HUES48 (cell line): ENCODE data around the gene RAMP1.

ENCODE experiments used
- H3K27ac ChIP-seq: one replicate; pipeline ENCODE4 v1.7.0; 2013; ENCODE audit warnings: low read depth, low read length, inconsistent platforms
- H3K27me3 ChIP-seq: 2 replicates; pipeline ENCODE4 v1.6.1; 2013; ENCODE audit warnings: mild to moderate bottlenecking, low read length; ENCODE audit not compliant: control insufficient read depth, insufficient read depth
- H3K36me3 ChIP-seq: 2 replicates; pipeline ENCODE4 v1.6.1; 2013; ENCODE audit warnings: low read length; ENCODE audit not compliant: control insufficient read depth, insufficient read depth
- H3K4me1 ChIP-seq: 2 replicates; pipeline ENCODE4 v1.6.1; 2013; ENCODE audit warnings: mild to moderate bottlenecking, low read length; ENCODE audit not compliant: control insufficient read depth, insufficient read depth
- H3K4me3 ChIP-seq: 2 replicates; pipeline ENCODE4 v1.5.1; 2013; ENCODE audit warnings: mild to moderate bottlenecking, low read depth, low read length
- H3K9ac ChIP-seq: 2 replicates; pipeline ENCODE4 v1.6.1; 2013; ENCODE audit warnings: mild to moderate bottlenecking, low read depth, low read length, moderate library complexity
- H3K9me3 ChIP-seq: 2 replicates; pipeline ENCODE4 v1.6.1; 2013; ENCODE audit warnings: low read length; ENCODE audit not compliant: control insufficient read depth, insufficient read depth

RAMP1 gene

DNA sequence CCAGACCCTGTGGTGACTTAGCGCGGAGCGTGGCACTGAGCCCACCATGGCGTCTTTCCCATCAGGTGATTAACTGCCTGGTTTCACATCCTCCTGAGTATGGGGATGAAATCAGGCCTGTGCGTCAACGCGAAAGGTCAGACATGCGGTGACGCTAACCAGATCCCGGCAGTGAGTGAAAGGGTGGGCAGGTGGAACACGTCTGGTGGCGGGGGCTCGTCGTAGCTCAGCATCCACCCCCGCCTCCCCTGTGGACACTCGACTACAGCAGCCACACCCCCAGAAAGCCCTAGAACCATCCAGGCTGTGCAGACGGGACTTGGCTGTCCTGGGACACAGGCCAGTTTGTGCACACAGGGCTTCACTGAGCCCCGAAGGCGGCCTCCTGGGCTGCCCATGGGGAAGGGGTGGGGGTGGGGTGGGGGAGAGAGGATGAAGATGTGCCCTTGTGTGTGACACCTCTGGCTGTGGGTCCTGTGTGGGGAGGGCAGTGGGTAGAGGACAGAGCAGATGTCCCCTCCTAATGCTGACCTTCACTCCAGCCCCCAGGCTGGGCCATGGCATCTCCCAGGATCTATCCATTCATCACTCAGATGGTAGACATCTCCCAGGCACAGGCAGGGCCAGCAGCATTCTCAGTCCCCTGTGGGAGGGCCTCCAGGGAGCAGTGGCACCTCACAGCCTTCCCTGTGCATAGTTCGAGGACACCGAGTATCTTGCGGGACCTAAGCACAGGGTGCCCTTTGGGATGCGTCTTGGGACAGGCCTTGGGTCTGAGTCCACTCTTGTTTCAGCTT lies 27.5 kb downstream of the RAMP1 start:
- Histone ChIP-seq H3K36me3 (no peaks in the 10 kb centered on the region), H3K27ac (no peak overlapping the region), H3K9ac (no peak overlapping the region), H3K9me3 (no peaks in the 10 kb centered on the region), H3K27me3 (no peaks in the 10 kb centered on the region), H3K4me1 (no peaks in the 10 kb centered on the region), H3K4me3 (no peak overlapping the region)

DNA sequence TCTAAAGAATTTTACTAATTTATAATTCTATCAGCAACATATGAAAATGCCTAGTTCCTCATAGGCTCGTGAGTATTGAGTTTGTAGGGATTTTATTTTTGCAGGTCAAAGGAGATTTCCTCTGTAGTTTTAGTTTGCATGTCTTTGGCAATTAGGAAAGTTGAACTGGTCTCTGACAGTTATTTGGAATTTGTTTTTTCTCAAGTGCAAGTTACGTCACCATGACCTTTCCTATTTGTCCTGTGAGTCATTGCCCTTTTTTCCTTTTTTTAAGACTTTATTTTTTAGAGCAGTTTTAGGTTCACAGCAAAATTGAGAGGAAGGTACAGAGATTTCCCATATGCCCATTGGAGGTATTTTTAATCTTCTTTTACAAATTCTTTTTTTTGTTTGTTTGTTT lies 29.0 kb downstream of the RAMP1 start:
- Histone ChIP-seq H3K27me3 (no peaks in the 10 kb centered on the region), H3K9ac (no peak overlapping the region), H3K4me3 (no peak overlapping the region), H3K9me3 (no peaks in the 10 kb centered on the region), H3K4me1 (no peaks in the 10 kb centered on the region), H3K27ac (no peak overlapping the region), H3K36me3 (no peaks in the 10 kb centered on the region)

DNA sequence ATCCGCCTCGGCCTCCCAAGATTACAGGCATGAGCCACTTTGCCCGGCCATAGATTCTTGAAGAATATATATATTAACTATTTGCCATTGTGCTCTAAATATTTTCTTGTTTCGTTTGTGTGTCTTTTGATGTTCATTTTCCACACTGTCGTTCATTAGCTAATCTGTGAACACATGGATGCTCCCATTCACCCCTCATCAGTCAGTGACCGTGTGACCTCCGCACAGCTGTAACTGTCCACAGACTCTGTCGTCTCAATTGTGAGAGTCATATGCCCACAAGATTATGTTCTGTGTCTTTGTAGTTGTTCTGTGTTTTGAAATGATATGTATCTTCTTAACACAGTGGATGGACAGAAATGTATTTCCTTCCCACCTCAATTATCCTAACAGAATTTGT lies 29.6 kb downstream of the RAMP1 start:
- H3K9me3 ChIP-seq: no peaks in the 10 kb centered on the region
- no peaks in the 10 kb centered on the region for H3K27me3 ChIP-seq
- H3K4me1 ChIP-seq: no peaks in the 10 kb centered on the region
- H3K27ac ChIP-seq: no peak overlapping the region
- no peak overlapping the region for H3K9ac ChIP-seq
- no peak overlapping the region for H3K4me3 ChIP-seq
- no peaks in the 10 kb centered on the region for H3K36me3 ChIP-seq

DNA sequence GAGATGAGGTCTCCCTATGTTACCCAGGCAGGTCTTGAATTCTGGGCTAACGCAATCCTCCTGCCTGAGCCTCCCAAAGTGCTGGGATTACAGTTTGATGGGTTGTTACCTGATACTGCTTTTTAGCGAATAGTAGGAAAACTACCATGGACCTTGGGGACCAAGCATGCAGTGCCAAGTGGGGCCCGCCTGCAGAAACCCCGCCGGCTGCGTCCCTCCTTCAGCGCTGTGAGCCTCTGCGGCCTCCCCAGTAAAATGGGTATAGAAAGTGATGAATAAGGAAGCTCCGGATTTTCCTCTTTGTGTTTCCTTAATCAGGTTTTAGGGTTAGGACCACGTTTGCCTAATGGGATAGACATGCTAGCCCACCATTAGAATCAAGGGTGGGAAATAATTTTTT lies 30.4 kb downstream of the RAMP1 start:
- H3K36me3 ChIP-seq: no peaks in the 10 kb centered on the region
- H3K9ac ChIP-seq: no peak overlapping the region
- no peaks in the 10 kb centered on the region for H3K4me1 ChIP-seq
- H3K9me3 ChIP-seq: no peaks in the 10 kb centered on the region
- no peak overlapping the region for H3K27ac ChIP-seq
- no peaks in the 10 kb centered on the region for H3K27me3 ChIP-seq
- no peak overlapping the region for H3K4me3 ChIP-seq

DNA sequence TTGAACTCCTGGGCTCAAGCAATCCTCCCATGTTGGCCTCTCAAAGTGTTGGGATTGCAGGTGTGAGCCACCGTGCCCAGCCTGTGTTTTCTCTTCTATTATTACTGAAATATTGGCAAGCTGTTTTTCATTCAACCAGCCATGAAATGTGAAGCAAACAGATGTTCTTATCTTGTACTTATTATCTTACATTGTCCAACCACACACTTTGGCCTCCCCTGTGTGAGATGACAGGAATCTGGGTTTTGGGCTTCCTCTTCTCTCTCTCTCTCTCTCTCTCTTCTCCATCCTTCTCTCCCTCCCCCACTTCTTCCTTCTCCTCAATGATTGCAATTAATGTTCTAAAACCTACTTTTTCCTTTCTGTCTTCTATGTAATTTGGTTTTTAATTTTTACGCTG lies 33.1 kb downstream of the RAMP1 start:
- Histone ChIP-seq H3K27ac (no peak overlapping the region), H3K9me3 (no peaks in the 10 kb centered on the region), H3K4me1 (peaks cover 4% of the 10 kb centered on the region; the same call in 1 of the 2 replicates), H3K36me3 (no peaks in the 10 kb centered on the region), H3K9ac (no peak overlapping the region), H3K27me3 (no peaks in the 10 kb centered on the region), H3K4me3 (no peak overlapping the region)

DNA sequence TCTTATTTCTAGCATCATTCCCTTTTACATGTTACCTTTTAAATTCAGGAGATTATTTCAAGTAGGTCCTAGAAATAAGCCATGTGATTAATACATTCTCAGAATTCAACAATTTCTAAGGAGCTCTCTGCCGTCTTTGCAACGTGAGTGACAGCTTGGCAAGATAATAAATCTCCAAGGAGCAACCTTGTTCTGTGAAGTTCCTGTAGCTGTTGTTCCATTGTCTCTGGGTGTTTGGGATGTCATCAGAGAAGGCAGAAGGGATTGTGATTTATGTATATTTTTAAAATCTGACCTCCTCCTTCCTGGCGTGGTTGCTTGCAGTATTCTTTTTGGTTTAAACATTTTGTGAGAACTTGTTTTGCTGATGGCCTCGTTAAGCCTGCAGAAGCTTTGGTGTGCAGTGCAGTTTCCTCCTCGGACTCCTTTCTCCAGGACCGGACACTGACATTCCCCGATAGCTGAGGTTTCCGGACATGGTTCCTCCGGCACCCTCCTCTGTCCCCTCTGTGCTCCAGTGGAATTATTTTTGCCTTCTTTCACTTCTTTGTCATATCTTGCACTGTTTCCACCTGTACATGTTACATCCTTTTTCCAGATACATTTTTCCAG lies 33.7 kb downstream of the RAMP1 start:
- no peaks in the 10 kb centered on the region for H3K9me3 ChIP-seq
- H3K4me3 ChIP-seq: no peak overlapping the region
- H3K36me3 ChIP-seq: no peaks in the 10 kb centered on the region
- H3K4me1 ChIP-seq: peaks cover 4% of the 10 kb centered on the region; the same call in 1 of the 2 replicates
- no peaks in the 10 kb centered on the region for H3K27me3 ChIP-seq
- H3K27ac ChIP-seq: no peak overlapping the region
- no peak overlapping the region for H3K9ac ChIP-seq

DNA sequence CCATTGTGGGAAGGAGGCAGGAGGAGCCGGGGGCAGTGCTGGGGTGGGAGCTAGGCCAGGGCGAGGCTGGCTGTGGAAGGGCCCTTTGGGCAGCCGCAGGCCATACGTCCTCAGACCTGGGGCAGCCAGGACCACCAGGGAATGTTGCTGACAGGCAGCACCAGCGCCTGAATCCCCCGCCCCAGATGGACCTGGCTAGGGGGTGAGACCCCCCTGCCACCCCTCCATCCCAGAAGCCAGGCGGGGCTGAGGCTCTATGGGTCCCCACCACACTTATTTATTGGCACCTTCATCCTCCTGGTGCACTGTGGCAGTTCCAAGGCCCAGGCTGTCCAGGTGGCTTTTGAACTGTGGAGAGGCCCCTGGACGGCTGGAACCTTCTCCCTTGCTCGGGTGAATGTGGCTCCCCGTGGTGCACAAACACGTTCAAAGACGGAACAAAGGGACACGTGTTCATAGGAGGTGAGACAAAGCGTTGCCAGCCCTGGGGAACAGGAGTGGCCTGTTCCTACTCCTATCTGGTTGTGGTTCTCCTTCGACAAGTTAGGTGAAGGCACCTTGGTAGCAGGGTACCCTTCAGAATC lies 35.1 kb downstream of the RAMP1 start:
- Histone ChIP-seq H3K9me3 (no peaks in the 10 kb centered on the region), H3K36me3 (no peaks in the 10 kb centered on the region), H3K27ac (no peak overlapping the region), H3K4me1 (peaks cover 4% of the 10 kb centered on the region; the same call in 1 of the 2 replicates), H3K27me3 (no peaks in the 10 kb centered on the region), H3K9ac (no peak overlapping the region), H3K4me3 (no peak overlapping the region)

DNA sequence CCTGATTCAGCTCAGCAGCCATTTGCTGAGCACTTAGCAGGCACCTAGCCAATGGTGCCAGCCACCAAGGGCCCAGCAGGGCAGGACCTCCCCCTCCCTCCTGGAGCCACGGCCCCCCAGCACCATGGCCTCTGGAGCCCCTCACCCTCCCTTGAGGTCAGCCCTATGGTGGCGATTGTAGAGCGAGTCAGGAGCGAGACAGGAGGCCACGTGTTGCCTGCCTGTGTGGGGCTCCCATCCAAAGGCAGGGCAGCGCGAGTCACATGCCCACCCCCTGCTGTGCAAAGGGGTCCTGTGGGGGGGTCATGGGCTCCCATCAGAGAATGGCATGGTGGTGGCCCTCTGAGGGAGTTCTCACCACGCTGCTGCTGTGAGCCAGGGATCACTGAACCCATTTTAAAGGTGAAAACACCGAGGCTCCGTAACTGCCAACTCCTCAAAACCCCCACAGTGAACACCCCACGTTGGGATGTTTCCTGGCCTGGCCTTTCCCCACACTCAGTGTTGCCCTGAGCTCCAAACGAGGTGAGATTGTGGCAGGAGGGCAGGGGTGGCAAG lies 35.6 kb downstream of the RAMP1 start:
- Histone ChIP-seq H3K4me3 (no peak overlapping the region), H3K27me3 (no peaks in the 10 kb centered on the region), H3K4me1 (peaks cover 4% of the 10 kb centered on the region; the same call in 1 of the 2 replicates), H3K9ac (no peak overlapping the region), H3K36me3 (no peaks in the 10 kb centered on the region), H3K9me3 (no peaks in the 10 kb centered on the region), H3K27ac (no peak overlapping the region)

DNA sequence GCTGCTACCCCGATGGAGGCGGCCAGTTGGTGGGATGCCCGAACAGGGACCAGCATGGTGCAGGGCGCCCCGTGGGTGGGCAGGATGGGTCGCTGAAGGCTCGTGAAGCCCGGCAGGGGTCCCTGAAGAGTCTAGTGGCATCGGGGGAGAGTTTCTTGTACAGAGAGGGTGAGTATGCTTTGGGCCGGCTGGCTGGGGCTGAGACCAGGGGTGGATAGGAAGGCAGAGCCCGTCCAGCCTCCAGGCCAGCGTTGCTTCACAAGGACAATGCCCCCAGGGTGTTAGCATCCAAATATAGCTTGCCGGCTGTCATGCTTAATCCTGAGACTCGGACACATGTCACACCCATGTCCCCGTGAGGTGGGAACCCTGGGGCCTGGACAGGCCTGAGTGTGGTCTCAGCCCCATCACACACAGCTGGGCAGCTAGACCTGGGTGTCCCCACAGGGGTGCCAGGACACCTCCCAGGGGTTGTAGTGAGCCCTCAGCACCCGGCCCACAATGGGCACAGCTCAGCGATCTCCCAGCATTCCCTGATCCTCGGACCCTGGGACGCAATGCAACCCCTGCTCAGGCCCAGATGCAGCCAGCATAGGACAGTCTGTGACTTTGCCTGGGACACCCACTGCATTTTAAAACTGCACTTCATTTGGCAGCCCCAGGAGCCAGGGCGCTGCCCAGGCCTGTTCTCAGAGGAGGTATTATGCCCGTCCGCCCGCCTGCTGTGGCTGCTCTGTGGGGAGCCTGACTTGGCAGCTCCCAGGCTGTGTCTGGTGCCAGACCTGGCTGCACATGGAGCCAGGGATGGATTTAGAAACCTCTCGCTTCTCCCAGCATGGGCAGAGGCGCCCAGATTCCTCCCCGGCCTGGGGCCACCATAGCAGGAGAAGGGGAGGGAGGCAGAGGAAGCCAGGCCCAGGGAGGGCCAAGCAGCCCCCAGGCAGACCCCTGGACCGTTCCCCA lies 36.4 kb downstream of the RAMP1 start:
- H3K4me3 ChIP-seq: no peak overlapping the region
- H3K36me3 ChIP-seq: no peaks in the 10 kb centered on the region
- no peak overlapping the region for H3K27ac ChIP-seq
- peaks cover 4% of the 10 kb centered on the region; the same call in 1 of the 2 replicates for H3K4me1 ChIP-seq
- no peak overlapping the region for H3K9ac ChIP-seq
- H3K27me3 ChIP-seq: no peaks in the 10 kb centered on the region
- H3K9me3 ChIP-seq: no peaks in the 10 kb centered on the region

DNA sequence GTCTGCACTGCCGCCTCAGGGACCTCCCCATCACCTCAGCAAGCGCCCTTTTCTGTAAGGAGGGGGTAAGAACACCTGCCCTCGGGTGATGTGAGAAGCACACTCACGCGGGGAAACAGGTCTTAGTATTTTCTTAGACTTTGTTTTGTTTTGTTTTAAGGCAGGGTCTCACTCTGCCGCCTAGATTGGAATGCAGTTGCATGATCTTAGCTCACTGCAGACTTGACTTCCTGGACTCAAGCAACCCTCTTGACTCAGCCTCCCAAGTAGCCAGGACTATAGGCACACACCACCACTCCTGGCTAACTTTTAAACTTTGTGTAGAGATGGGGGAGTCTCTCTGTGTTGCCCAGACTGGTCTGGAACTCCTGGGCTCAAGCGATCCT lies 37.1 kb downstream of the RAMP1 start:
- H3K36me3 ChIP-seq: no peaks in the 10 kb centered on the region
- H3K4me3 ChIP-seq: no peak overlapping the region
- H3K9ac ChIP-seq: no peak overlapping the region
- peaks cover 4% of the 10 kb centered on the region; the same call in 1 of the 2 replicates for H3K4me1 ChIP-seq
- no peaks in the 10 kb centered on the region for H3K27me3 ChIP-seq
- no peak overlapping the region for H3K27ac ChIP-seq
- H3K9me3 ChIP-seq: no peaks in the 10 kb centered on the region
